ENCODE measurements around the gene NID1. TPM values are rescaled to one million over a fixed set of nuclear protein-coding genes. Genes with fewer than 3 reads are reported as not detected.
A peak's percentile ranks its signal among the peaks of the same experiment; 100 is the strongest.

Gene NID1
- total and polyA plus RNA-seq, 5 donors: 24.4 to 107 (median 36.6) TPM

- no peak for ATAC-seq
- no peaks in the 10 kb centered on the region for H3K4me1 ChIP-seq (ENCODE audit: control insufficient read depth, insufficient read depth, low read length)
- DNase-seq: no peak
- H3K4me3 ChIP-seq (ENCODE audit: low read length): no peak overlapping the region
- no peaks in the 10 kb centered on the region for H3K27me3 ChIP-seq (ENCODE audit: control insufficient read depth, insufficient read depth)
- 51% methylated on average over 5 of the region's 5 CpGs for WGBS
- H3K9me3 ChIP-seq (ENCODE audit: control insufficient read depth, low read length): no peaks in the 10 kb centered on the region
- intact Hi-C loops (cut with DNase I): no loop called here
- no peak overlapping the region for H3K27ac ChIP-seq (ENCODE audit: low read length)
These were observed 27.0 kb upstream of the NID1 start for GRCh38 chr1:236091933-236092318.

DNA sequence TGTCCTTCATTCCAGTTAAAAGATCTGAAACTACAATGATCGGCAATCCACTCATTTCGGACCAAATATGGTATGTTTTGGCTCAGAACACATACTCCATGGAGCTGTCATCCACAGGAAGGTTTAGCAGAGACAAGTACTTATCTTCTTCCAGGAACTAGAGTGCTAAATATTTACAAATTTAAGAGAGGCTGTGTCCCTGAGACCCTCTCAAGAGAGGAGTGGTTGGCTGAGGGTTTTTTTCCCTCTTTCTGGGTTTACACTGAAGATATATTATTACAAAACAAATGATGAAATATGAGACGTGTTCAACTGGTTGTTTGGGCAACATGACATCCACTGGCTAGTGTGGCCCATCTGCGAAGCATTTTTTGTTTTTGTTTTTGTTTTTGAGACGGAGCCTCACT, 25.9 kb upstream of the NID1 start:
- H3K4me1 ChIP-seq (ENCODE audit: control insufficient read depth, insufficient read depth, low read length): no peaks in the 10 kb centered on the region
- no peak overlapping the region for H3K4me3 ChIP-seq (ENCODE audit: low read length)
- no peaks in the 10 kb centered on the region for H3K9me3 ChIP-seq (ENCODE audit: control insufficient read depth, low read length)
- DNase-seq (no peak), ATAC-seq (no peak)
- 61% methylated on average over 5 of the region's 5 CpGs for WGBS
- no peak overlapping the region for H3K27ac ChIP-seq (ENCODE audit: low read length)
- H3K27me3 ChIP-seq (ENCODE audit: control insufficient read depth, insufficient read depth): no peaks in the 10 kb centered on the region
- intact Hi-C loops (cut with DNase I): no loop called here

GRCh38 chr1:236089046-236089773, 24.3 kb upstream of the NID1 start:
- 92% methylated on average over 12 of the region's 12 CpGs for WGBS

DNA sequence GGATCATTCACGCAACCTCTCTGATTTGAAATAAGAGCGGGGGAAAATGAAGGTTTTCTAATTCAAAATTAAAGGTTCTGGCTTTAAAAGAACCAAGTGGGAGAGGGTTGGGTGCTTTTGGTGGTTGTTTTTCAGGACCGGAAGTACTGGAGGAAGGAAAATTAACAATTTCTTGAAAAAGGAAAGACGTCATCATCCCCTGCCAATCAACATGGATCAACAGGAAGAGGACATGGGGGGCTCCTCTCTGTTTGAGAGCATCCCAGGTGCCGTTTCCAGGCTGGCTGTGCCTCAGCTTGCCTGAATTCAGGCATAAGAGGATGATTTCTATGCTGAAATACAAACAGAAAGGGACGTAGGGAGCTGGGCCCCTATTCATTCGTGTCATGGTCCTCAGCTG, 21.6 kb upstream of the NID1 start:
- Histone ChIP-seq H3K27me3 (ENCODE audit: control insufficient read depth, insufficient read depth) (no peaks in the 10 kb centered on the region), H3K4me3 (ENCODE audit: low read length) (no peak overlapping the region), H3K9me3 (ENCODE audit: control insufficient read depth, low read length) (no peaks in the 10 kb centered on the region), H3K27ac (ENCODE audit: low read length) (no peak overlapping the region), H3K4me1 (ENCODE audit: control insufficient read depth, insufficient read depth, low read length) (no peaks in the 10 kb centered on the region)
- DNase-seq (no peak), ATAC-seq (no peak)
- WGBS: 76% methylated on average over 7 of the region's 7 CpGs
- intact Hi-C loops (cut with DNase I): no loop called here

More at GRCh38 chr1:236089046-236089773, 24.3 kb upstream of the NID1 start:
- DNase-seq: no peak
- no peak for ATAC-seq
- H3K9me3 ChIP-seq (ENCODE audit: control insufficient read depth, low read length): no peaks in the 10 kb centered on the region
- no peaks in the 10 kb centered on the region for H3K4me1 ChIP-seq (ENCODE audit: control insufficient read depth, insufficient read depth, low read length)
- intact Hi-C loops (cut with DNase I): no loop called here
- H3K27ac ChIP-seq (ENCODE audit: low read length): no peak overlapping the region
- H3K27me3 ChIP-seq (ENCODE audit: control insufficient read depth, insufficient read depth): no peaks in the 10 kb centered on the region
- no peak overlapping the region for H3K4me3 ChIP-seq (ENCODE audit: low read length)

DNA sequence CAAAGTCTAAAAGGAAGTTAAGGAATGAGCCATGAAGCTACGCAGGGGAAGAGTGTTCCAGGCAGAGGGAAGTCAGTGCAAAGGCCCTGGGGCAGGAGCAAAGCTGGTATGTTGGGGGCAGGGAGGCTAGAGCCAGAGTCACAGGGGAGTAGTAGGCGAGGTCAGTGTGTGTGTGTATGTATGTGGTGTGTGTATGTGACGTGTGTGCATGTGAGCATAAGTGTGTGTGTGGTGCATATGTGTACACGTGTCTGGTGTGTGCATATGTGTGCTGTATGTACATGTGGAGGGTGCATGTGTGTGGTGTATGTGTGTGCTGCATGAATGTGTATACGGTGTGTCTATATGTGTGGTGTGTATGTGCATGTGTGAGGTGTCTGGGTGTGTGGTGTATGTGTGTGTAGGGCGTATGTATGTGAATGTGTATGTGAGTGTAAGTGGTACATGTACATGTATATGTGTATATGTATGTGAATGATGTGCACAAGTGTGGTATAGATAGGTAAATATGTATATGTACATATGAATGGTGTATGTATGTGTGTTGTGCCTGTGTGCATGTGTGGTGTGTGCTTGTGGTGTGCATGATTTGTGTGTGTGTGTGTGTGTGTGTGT, 20.8 kb upstream of the NID1 start:
- no peaks in the 10 kb centered on the region for H3K27me3 ChIP-seq (ENCODE audit: control insufficient read depth, insufficient read depth)
- 87% methylated on average over 6 of the region's 6 CpGs for whole genome bisulfite sequencing
- DNase-seq (no peak), ATAC-seq (no peak)
- H3K27ac ChIP-seq (ENCODE audit: low read length): no peak overlapping the region
- no peaks in the 10 kb centered on the region for H3K4me1 ChIP-seq (ENCODE audit: control insufficient read depth, insufficient read depth, low read length)
- H3K4me3 ChIP-seq (ENCODE audit: low read length): no peak overlapping the region
- intact Hi-C loops (cut with DNase I): no loop called here
- H3K9me3 ChIP-seq (ENCODE audit: control insufficient read depth, low read length): no peaks in the 10 kb centered on the region

- Histone ChIP-seq H3K27ac (ENCODE audit: low read length) (no peak overlapping the region), H3K4me1 (ENCODE audit: control insufficient read depth, insufficient read depth, low read length) (no peaks in the 10 kb centered on the region), H3K9me3 (ENCODE audit: control insufficient read depth, low read length) (no peaks in the 10 kb centered on the region), H3K4me3 (ENCODE audit: low read length) (no peak overlapping the region), H3K27me3 (ENCODE audit: control insufficient read depth, insufficient read depth) (no peaks in the 10 kb centered on the region)
- intact Hi-C loops (cut with DNase I): no loop called here
- ATAC-seq: no peak
- WGBS: 92% methylated on average over 3 of the region's 3 CpGs
- DNase-seq: no peak
These were observed 19.5 kb upstream of the NID1 start for GRCh38 chr1:236084386-236084730.

DNA sequence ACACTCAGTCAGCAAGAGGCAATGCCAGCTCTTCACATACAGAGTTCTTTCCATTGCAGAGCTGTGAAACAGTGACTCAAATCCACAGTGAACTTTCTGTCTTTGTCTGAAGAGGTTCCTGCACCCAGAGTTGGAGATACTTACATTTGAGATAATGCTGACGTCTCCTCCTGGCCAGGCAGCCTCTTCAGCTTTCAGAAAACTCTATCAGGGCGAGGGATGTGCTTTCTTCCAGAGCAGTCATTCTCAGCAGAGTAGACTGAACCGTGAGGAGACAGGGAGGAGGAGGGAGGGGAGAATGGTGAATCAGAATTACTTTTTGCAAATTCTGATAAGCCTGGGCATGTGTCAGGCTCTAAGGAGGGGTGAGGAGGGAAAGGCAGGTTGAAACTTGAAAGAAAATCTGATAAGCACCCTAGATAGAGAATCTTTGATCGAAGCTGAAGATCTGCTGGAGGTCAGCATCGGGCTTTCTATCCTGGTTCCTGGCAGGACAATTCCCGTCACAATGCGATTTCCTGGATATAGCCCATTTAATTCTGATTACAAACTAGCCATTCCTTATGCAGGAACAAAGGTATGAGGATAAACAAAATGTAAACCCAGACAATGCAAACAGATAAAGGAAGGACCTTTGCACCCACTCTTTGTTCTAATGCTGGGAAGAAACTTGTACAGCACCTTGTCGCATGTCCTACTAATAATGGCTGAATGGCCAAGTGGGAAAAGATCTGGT, 18.9 kb upstream of the NID1 start:
- no peaks in the 10 kb centered on the region for H3K27me3 ChIP-seq (ENCODE audit: control insufficient read depth, insufficient read depth)
- H3K4me1 ChIP-seq (ENCODE audit: control insufficient read depth, insufficient read depth, low read length): no peaks in the 10 kb centered on the region
- H3K9me3 ChIP-seq (ENCODE audit: control insufficient read depth, low read length): no peaks in the 10 kb centered on the region
- ATAC-seq (peak; percentile 22 to 41), DNase-seq (no peak)
- intact Hi-C loops (cut with DNase I): no loop called here
- H3K27ac ChIP-seq (ENCODE audit: low read length): no peak overlapping the region
- WGBS: 33% methylated on average over 8 of the region's 8 CpGs
- no peak overlapping the region for H3K4me3 ChIP-seq (ENCODE audit: low read length)

- DNase-seq (no peak), ATAC-seq (no peak)
- intact Hi-C loops (cut with DNase I): no loop called here
- Histone ChIP-seq H3K4me1 (ENCODE audit: control insufficient read depth, insufficient read depth, low read length) (no peaks in the 10 kb centered on the region), H3K9me3 (ENCODE audit: control insufficient read depth, low read length) (no peaks in the 10 kb centered on the region), H3K27me3 (ENCODE audit: control insufficient read depth, insufficient read depth) (no peaks in the 10 kb centered on the region), H3K4me3 (ENCODE audit: low read length) (no peak overlapping the region), H3K27ac (ENCODE audit: low read length) (no peak overlapping the region)
- WGBS: 98% methylated on average over 4 of the region's 4 CpGs
These were observed 17.6 kb upstream of the NID1 start for GRCh38 chr1:236082526-236082925.

DNA sequence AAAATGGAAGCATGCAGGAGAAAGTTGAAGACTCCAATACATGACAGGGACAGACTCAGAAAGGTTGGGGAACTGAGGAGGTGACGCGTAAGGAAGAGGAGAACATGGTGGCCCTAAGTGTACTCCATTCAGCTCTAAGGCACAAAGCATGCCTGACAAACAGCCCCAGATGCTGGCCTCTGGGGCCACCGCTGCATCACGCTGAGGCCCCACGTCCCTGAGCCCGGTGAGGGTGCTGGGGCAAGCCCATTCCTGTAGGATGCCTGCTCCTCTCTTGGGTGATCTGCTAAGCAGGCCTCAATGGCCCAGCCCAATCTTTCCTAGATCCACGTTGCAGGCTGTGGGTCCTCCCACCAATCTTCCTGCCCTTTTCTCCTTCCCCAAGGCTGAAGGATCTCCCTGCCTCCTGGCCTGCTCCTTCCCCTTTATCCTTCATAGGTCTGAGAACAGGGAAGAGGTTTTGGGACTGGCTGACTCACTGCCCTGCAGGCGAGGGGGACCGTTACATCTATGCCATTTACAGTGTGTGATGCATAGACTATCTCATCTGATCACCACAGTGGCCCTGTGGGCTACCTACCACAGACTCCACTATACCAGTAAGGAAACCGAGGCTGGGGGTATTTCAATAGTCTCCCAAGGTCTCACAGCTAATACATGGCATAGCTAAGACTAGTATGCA, 16.8 kb upstream of the NID1 start:
- DNase-seq (no peak), ATAC-seq (no peak)
- Histone ChIP-seq H3K4me3 (ENCODE audit: low read length) (no peak overlapping the region), H3K27me3 (ENCODE audit: control insufficient read depth, insufficient read depth) (no peaks in the 10 kb centered on the region), H3K9me3 (ENCODE audit: control insufficient read depth, low read length) (no peaks in the 10 kb centered on the region), H3K4me1 (ENCODE audit: control insufficient read depth, insufficient read depth, low read length) (no peaks in the 10 kb centered on the region), H3K27ac (ENCODE audit: low read length) (no peak overlapping the region)
- WGBS: 92% methylated on average over 10 of the region's 10 CpGs
- intact Hi-C loops (cut with DNase I): no loop called here

GRCh38 chr1:236079703-236080102, 14.8 kb upstream of the NID1 start:
- no peak overlapping the region for H3K27ac ChIP-seq (ENCODE audit: low read length)
- intact Hi-C loops (cut with DNase I): no loop called here

GRCh38 chr1:236078993-236079392, 14.1 kb upstream of the NID1 start:
- WGBS: 89% methylated on average over 2 of the region's 2 CpGs
- intact Hi-C loops (cut with DNase I): no loop called here
- H3K27ac ChIP-seq (ENCODE audit: low read length): no peak overlapping the region
- no peaks in the 10 kb centered on the region for H3K9me3 ChIP-seq (ENCODE audit: control insufficient read depth, low read length)
- no peak overlapping the region for H3K4me3 ChIP-seq (ENCODE audit: low read length)
- H3K27me3 ChIP-seq (ENCODE audit: control insufficient read depth, insufficient read depth): no peaks in the 10 kb centered on the region
- H3K4me1 ChIP-seq (ENCODE audit: control insufficient read depth, insufficient read depth, low read length): no peaks in the 10 kb centered on the region
- no peak for DNase-seq
- ATAC-seq: no peak

More at GRCh38 chr1:236079703-236080102, 14.8 kb upstream of the NID1 start:
- no peak for ATAC-seq
- H3K27me3 ChIP-seq (ENCODE audit: control insufficient read depth, insufficient read depth): no peaks in the 10 kb centered on the region
- no peak overlapping the region for H3K4me3 ChIP-seq (ENCODE audit: low read length)
- WGBS: 92% methylated on average over 5 of the region's 5 CpGs
- no peak for DNase-seq
- no peaks in the 10 kb centered on the region for H3K4me1 ChIP-seq (ENCODE audit: control insufficient read depth, insufficient read depth, low read length)
- no peaks in the 10 kb centered on the region for H3K9me3 ChIP-seq (ENCODE audit: control insufficient read depth, low read length)

Measured in right cardiac atrium (tissue), 5 donors.